GM12864 (cell line): ENCODE measurements around the gene FRS2.

ENCODE experiments used
- DNase-seq: peaks from one replicate; pipeline ENCODE4 v3.0.0-alpha.2; 2011; ENCODE audit warnings: low read depth
- H3K4me3 ChIP-seq: 2 replicates; pipeline ENCODE4 v1.5.1; 2011; ENCODE audit warnings: mild to moderate bottlenecking, low read depth, low read length, control low read depth
- TF ChIP-seq, protein P1 (sequence below): IDR thresholded peaks from 2 replicates; pipeline ENCODE4 v1.5.1; 2011; ENCODE audit warnings: low read depth, mild to moderate bottlenecking, moderate library complexity, low read length, control low read depth, inconsistent platforms; ENCODE audit errors: missing control alignments

FRS2 gene

DNA sequence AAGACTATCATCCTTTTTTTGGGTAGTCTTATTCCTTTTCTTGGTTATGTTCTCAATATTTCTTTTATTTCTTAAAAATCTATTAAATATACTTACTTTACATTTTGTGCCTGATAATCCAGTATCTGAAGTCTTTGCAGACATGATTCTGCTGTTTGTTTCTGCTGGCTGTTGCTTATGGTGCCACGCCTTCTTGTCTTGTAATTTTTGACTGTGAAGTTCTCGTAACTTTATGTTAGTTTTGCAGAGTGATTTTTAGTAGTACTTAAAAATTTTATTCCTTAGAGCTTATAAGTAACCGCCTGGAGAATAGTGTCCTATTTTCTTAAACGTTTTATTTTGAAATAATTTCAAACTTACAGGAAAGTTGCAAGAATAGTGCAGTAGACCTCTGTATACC, 10.5 kb downstream of the FRS2 start:
- no peak overlapping the region for H3K4me3 ChIP-seq
- TF ChIP-seq, protein P1, sequence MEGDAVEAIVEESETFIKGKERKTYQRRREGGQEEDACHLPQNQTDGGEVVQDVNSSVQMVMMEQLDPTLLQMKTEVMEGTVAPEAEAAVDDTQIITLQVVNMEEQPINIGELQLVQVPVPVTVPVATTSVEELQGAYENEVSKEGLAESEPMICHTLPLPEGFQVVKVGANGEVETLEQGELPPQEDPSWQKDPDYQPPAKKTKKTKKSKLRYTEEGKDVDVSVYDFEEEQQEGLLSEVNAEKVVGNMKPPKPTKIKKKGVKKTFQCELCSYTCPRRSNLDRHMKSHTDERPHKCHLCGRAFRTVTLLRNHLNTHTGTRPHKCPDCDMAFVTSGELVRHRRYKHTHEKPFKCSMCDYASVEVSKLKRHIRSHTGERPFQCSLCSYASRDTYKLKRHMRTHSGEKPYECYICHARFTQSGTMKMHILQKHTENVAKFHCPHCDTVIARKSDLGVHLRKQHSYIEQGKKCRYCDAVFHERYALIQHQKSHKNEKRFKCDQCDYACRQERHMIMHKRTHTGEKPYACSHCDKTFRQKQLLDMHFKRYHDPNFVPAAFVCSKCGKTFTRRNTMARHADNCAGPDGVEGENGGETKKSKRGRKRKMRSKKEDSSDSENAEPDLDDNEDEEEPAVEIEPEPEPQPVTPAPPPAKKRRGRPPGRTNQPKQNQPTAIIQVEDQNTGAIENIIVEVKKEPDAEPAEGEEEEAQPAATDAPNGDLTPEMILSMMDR: no peak
- DNase-seq: no peak

DNA sequence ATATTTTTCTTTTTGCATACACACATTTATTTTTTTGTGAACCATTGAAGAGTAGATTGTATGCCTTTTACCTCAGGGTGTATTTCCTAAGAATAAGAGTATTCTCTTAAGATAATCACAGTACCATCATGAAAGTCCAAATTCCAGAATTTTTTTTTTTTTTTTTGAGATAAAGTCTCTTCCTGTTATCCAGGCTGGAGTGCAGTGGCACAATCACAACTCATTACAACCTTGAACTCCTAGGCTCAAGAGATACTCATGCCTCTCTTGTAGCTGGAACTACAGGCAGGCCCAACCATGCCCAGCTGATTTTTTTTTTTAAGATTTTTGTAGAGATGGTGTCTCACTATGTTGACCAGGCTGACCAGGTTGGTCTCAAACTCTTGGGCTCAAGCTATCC, 10.9 kb downstream of the FRS2 start:
- TF ChIP-seq, protein P1: no peak
- H3K4me3 ChIP-seq: no peak overlapping the region
- DNase-seq: no peak

DNA sequence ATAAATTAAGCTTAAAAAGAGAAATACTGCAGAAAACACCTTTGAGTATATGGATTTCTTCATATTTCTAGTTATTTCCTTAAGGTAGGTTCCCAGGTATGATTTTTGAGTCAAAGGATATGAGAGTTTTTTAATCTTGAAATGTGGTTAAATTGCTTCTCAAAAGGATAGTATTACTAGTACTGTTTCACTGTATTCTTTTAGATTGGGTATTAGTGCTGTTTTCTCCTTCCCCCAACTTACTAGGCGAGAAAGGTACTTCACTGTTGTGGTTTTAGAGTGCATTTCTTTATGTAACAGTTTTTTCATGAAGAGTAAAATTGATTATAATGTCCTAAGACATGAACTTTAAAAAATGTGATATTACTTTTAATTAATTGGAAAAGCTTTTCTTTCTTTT, 13.5 kb downstream of the FRS2 start:
- no peak overlapping the region for H3K4me3 ChIP-seq
- DNase-seq: no peak
- TF ChIP-seq, protein P1: no peak

DNA sequence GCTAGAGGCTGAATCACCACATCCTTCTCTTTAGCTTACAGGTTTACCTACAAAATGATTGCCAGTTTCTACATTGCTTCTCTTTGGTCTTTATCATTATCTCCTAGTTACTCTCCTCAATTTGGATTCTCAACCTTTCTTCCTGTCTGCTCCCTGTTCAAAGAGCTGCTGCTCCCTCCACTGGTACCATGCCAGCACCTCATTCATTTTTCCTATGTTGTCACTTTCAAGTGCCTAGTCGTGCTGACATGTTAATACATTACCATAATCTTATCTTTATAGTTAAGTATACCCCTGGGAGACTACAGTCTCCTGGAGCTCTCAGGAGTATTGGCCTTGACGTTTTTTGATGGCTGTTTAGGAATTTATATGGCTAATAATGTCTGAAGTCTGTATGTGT, 14.2 kb downstream of the FRS2 start:
- TF ChIP-seq, protein P1: no peak
- no peak for DNase-seq

DNA sequence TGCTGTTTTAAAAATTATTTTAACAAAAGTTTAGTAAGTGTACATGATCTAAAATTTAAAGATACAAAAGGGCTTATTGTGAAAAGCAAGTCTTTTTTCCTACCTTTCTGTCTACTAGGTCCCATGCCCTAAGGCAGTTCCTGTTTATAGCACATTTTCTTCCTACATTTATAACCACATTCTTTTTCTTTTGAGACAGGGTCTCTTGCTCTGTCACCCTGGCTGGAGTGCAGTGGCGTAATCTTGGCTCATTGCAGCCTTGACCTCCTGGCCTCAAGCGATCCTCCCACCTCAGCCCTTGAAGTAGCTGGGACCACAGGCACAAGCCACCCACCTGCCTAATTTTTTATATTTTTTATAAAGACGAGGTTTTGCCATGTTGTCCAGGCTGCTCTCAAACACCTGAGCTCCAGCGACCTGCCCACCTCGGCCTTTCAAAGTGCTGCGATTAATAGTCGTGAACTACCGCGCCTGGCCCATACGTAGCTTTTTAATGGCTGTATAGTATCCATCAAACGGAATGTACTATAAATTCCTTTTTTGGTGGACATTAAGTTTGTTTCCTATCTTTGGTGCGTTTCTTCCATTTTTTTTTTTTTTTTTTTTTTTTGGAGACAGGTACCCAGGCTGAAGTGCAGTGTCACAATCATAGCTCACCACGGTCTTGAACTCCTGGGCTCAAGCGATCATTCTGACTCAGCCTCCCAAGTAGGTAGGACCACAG, 20.9 kb downstream of the FRS2 start:
- TF ChIP-seq, protein P1: no peak
- DNase-seq: no peak
- no peak overlapping the region for H3K4me3 ChIP-seq

More for the DNA sequence above, 14.2 kb downstream of the FRS2 start:
- no peak overlapping the region for H3K4me3 ChIP-seq

DNA sequence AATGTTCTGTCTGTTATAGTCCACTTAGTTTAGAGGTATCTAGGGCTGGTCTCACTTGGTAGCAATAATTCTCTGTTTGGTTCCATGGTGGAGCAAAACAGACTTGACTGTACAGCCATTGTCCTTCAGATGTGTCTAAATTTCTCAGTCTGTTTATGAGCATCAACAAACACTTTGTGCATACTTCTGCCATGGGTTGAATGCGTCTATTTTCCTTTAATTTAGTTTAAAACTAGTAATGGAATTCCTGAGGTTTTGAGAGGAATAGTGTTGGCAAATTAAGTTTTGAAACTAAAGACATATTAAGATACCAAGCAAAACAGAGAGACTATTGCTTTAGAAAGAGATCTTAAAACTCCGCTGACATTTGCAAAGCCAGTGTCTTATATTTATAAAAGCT, 22.6 kb downstream of the FRS2 start:
- TF ChIP-seq, protein P1: no peak
- H3K4me3 ChIP-seq: no peak overlapping the region
- no peak for DNase-seq

DNA sequence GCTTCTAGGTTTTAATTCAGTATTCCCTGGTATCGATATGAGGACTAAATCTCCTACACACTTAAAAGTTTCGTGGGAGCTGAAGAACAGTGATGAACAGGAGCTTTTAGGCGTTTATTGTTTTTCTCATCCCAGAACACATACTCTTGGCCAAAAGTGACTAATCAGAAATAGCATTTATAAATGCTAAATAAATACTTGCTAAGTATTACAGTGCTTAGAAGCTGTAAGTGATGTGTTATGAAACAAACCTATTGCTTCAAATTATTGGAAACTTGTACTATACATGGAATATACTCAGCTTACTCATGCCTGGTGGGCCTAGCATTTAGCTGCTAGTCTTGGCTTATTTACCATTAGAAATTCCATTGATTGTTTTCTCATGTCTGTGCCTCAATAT, 24.9 kb downstream of the FRS2 start:
- H3K4me3 ChIP-seq: no peak overlapping the region
- no peak for DNase-seq
- TF ChIP-seq, protein P1: no peak
